ENCODE results near the gene AKR7A3.
"Not testable (repeated sequence)": the region's sequence is repeated elsewhere in the genome, so short reads cannot be mapped to it uniquely, and the experiment has no call there.

AKR7A3 gene

DNA sequence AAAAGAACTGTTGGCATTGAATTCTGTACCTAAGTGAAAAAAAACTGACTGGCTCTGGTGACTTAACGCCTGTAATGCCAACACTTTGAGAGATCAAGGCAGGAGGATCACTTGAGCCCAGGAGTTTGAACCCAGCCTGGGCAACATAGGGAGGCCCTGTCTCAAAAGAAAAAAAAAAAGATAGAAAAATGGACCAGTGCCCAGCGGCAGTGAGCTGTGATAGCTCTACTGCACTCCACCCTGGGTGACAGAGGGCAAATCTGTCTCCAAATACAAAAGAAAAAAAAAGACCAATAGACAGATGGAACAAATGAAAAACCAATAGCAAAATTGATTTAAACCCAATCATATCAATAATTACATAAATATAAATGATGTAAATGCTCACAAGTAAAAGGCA, 674 bp upstream of the AKR7A3 start:
- no peak for DNase-seq (ENCODE audit: low spot score)

DNA sequence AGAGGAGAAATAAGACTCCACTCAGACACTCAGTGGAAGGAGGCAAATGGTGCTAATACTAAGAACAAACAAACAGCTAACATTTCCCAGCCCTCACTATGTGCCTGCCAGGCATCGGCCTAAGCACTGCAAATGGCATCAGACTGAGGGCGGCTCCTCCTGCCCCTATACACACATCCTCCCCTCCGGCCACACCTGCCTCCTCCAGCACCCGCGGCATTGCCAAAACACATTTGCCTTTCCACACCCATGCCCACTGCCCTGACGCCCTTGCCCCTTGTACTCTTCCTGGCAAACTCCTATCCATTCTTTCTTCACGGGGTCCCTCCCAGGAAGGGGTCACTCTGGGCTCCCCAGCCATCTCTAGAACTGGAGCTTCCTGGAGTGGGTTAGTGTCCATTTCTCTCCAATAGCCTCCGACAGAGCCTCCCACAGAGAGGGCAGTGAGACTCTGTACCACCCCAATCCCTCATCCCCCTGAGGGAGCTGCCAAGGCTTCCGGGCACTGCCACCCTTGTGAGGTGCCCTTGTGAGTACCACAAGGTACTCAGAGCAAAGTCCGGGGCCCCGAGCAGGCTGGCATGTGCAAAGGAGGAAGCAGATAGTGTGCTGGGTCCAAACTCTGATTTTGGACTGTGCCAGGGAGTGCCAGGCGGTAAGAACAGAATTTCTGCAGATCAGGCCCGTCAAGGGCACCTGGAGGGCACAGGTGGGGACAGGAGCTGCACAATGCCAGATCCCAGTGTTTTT, 959 bp downstream of the AKR7A3 start:
- no peak for DNase-seq (ENCODE audit: low spot score)

DNA sequence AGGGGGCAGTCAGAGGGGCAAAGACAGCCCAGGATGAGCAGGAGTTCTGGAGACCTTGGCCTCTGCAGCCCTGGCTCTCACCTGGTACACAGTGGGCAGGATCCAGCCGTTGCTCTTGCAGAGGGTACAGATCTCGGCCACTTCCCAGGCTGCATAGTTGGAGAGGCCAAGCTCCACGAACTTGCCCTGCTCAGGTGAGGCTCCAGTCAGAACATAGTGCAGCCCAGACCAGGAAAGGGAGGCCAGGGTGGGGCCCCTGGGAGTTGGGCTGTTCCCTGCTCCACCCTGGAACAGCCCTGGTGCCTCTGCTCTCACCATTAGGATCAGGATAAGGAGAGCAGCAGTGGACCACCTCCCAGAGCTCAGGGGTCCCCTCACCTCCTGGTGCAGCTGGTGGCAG, 2.8 kb downstream of the AKR7A3 start:
- DNase-seq (ENCODE audit: low spot score), result not testable (repeated sequence)

DNA sequence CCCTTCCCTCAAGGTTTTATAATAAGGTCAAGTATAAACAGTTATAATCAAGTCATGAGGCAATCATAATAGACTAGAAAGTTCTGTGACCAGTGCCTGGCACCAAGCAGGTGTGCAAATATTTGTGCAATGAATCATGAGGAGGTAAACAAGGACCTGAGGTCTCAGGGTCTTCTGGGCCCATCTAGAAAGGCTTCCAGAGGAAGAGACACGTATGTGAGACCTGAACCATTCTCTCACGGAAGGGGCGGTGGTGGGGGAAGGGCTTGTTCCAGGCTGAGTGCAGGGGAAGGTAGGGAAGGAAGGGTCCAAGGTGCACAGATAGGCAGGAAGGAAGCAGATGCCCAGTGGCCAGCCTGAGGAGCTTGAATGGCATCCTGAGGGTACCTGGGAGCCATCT, 3.2 kb downstream of the AKR7A3 start:
- not testable (repeated sequence) for DNase-seq (ENCODE audit: low spot score)

DNA sequence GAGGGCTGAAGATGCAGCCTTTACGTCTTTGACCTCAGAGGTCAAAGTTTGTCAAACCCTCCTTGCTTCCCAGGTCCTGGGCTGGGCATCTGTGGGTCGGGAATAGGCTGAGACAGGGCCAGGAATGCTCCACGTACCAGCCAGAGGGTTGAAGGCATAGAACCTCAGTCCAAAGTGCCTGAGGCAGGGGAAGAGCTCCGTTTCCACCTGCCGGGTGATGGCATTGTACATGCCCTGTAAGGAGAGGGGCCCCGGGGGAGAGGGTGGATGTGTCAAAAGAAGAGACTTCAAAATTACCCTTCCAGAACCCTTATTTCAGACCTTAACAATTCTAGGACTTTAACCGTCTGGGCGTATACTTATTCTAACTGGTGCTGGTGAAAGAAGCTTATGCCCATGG, 3.7 kb downstream of the AKR7A3 start:
- DNase-seq (ENCODE audit: low spot score), result no peak

DNA sequence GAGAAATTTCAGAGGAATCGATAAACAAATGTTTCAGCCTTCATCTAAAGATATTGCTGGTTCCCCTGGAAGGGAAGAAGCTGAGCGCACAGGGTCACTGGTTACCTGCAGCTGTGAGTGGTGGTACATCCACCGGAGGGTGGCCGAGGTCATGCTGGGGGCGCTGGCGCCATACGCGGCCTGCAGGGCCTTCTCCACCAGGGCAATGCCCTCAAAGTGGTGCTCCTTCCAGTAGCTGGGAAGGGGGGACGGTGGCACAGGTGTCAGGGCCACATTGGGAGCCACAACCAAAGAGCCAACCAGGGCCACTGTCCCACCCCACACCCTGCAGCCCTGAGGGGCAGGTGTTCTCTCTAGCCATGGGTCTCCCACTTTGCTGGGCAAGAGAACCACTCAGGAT, 4.7 kb downstream of the AKR7A3 start:
- no peak for DNase-seq (ENCODE audit: low spot score)

DNA sequence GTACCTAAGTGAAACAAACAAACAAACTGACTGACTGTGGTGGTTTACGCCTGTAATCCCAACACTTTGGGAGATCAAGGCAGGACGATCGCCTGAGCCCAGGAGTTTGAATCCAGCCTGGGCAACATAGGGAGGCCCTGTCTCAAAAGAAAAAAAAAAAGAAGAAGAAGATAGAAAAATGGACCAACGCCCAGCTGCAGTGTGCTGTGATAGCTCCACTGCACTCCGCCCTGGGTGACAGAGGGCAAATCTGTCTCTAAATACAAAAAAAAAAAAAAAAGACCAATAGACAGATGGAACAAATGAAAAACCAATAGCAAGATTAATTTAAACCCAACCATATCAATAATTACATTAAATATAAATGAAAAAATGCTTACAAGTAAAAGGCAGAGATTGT, 13.9 kb downstream of the AKR7A3 start:
- no peak for DNase-seq (ENCODE audit: low spot score)

DNA sequence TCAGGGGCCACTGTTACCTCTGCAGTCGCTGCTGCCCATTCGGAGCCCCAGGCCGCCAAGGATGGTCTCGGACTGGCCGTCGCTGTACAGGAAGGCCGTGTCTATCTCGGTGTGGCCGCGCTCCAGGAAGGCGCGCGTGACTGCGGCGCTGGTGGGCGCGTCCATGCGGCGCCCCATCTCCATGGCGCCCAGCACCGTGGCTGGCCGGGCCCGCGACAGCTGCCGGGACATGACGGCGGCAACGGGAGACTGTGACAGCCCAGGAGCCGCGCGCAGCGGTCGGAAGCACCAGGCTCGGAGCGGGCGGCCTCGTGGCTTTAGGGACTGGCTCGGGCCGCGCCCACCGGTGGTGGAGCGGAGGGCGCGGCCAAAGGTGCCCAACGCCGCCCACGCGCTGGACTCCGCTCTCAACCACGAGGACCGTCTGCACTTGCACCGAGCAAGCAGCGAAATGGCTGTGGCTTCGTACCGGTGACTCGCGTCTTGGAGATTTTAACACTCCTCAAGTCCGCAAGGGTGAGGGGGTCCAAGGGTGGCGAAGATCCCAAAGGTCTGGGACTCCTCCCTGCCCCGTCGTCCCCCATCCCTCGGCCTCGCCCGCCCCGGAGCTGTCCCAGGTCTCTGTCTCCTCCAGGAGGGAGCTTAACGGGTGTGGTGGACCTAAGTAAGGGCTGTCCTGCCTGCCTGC, 14.6 kb downstream of the AKR7A3 start:
- DNase-seq (ENCODE audit: low spot score), result not testable (repeated sequence)

DNA sequence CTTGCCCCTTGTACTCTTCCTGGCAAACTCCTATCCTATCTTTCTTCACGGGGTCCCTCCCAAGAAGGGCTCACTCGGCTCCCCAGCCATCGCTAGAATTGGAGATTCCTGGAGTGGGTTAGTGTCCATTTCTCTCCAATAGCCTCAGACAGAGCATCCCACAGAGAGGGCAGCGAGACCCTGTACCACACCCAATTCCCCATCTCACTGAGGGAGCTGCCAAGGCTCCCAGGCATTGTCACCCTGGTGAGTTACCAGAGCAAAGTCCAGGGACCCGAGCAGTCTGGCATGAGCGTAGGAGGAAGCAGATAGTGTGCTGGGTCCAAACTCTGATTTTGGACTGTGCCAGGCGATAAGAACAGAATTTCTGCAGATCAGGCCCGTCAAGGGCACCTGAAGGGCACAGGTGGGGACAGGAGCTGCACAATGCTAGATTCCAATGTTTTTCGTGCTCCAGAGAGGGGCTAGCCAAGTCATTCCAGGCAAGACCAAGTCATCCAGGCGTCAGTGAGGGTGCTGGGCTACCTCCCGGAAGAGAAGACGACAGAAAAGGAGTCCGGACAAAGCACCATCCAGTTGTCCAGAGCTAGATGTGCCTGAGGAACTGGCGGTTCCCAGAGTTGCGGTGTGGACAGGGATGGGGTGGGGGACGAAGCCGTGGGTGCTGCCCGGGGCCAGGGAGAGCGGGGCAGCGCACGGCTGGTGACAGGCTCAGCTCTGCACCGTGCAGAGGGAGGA, 15.3 kb downstream of the AKR7A3 start:
- DNase-seq (ENCODE audit: low spot score), result no peak

DNA sequence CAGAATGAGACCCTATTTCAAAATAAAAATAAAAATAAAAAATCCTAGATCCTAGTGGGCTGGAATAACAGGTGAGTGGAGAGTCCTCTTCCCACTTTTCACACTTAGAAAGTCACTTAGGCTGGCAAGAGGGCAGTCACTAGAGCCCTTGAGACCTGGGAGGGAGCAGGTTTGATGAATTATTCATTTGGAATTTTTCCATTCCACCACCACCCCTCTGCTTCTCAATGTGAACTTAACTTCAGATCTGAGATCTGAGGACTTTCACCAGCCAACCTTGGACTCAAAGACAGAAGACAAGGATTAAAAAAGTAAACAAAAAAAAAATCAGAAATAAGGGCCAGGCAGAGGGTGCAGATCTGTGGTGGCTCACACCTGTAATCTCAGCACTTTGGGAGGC, 16.5 kb downstream of the AKR7A3 start:
- DNase-seq (ENCODE audit: low spot score), result no peak

DNA sequence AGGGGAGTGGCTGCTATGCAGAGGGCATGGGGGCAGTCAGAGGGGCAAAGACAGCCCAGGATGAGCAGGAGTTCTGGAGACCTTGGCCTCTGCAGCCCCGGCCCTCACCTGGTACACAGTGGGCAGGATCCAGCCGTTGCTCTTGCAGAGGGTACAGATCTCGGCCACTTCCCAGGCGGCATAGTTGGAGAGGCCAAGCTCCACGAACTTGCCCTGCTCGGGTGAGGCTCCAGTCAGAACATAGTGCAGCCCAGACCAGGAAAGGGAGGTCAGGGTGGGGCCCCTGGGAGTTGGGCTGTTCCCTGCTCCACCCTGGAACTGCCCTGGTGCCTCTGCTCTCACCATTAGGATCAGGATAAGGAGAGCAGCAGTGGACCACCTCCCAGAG, 18.2 kb downstream of the AKR7A3 start:
- not testable (repeated sequence) for DNase-seq (ENCODE audit: low spot score)

DNA sequence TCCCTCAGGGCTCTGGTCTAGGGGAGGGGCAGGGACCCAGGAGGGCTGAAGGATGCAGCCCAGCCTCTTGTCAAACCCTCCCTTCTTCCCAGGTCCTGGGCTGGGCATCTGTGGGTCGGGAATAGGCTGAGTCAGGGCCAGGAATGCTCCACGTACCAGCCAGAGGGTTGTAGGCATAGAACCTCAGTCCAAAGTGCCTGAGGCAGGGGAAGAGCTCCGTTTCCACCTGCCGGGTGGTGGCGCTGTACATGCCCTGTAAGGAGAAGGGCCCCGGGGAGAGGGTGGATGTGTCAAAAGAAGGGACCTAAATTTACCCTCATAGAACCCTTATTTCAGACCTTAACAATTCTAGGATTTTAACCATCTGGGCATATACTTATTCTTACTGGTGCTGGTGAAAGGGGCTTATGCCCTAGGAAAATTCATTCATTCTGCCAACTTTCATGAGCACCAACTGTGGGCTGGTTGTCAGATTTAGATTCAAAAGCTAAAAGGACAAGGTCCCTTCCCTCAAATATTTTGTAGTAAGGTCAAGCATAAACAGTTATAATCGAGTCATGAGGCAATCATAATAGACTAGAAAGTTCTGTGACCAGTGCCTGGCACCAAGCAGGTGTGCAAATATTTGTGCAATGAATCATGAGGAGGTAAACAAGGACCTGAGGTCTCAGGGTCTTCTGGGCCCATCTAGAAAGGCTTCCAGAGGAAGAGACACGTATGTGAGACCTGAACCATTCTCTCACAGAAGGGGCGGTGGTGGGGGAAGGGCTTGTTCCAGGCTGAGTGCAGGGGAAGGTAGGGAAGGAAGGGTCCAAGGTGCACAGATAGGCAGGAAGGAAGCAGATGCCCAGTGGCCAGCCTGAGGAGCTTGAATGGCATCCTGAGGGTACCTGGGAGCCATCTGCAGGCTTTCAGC, 18.9 kb downstream of the AKR7A3 start:
- DNase-seq (ENCODE audit: low spot score), result not testable (repeated sequence)

DNA sequence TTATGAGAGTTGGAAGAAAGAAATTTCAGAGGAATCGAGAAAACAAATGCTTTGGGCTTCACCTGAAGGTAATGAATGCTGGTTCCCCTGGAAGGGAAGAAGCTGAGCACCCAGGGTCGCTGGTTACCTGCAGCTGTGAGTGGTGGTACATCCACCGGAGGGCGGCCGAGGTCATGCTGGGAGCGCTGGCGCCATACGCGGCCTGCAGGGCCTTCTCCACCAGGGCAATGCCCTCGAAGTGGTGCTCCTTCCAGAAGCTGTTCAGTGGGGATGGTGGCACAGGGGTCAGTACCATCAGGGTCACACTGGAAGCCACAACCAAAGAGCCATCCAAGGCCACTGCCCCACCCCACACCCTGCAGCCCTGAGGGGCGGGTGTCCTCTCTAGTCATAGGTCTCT, 20.1 kb downstream of the AKR7A3 start:
- DNase-seq (ENCODE audit: low spot score), result no peak

DNA sequence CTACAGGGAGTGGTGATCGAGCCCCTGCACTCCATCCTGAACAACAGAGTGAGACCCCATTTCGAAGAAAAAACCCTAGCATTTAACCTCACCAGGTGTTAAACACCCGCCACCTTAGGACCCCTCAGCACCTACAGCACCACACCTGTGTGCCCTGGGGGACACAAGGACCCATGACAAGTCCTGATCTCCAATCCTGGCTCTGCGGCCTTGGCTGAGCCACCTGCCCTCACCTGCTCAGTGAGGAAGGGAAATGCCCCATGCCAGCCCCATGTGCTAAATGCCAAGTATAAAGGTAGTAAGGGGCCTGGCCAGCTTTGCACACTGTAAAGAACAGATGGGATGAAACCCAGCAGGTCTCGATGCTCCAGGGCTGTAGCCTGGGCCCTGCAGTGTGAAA, 25.8 kb downstream of the AKR7A3 start:
- DNase-seq (ENCODE audit: low spot score), result no peak

DNA sequence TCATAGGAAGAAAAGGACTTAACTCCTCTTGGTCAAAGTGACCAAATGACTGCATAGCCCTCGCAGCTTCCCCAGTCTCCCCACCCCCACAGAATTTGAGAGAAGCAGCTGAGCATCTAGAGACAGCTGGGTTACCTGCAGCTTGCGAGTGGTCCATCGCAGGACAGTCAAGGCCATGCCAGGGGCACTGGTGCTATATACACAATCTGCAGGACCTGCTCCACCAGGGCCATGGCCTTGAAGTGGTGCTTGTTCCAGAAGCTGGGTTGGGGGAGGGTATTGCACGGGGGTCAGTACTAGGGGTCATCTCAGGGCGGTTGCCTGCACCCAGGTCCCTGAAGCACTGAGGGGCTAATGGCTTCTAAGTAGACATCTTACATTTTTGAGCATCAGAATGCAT, 26.5 kb downstream of the AKR7A3 start:
- DNase-seq (ENCODE audit: low spot score), result no peak

DNA sequence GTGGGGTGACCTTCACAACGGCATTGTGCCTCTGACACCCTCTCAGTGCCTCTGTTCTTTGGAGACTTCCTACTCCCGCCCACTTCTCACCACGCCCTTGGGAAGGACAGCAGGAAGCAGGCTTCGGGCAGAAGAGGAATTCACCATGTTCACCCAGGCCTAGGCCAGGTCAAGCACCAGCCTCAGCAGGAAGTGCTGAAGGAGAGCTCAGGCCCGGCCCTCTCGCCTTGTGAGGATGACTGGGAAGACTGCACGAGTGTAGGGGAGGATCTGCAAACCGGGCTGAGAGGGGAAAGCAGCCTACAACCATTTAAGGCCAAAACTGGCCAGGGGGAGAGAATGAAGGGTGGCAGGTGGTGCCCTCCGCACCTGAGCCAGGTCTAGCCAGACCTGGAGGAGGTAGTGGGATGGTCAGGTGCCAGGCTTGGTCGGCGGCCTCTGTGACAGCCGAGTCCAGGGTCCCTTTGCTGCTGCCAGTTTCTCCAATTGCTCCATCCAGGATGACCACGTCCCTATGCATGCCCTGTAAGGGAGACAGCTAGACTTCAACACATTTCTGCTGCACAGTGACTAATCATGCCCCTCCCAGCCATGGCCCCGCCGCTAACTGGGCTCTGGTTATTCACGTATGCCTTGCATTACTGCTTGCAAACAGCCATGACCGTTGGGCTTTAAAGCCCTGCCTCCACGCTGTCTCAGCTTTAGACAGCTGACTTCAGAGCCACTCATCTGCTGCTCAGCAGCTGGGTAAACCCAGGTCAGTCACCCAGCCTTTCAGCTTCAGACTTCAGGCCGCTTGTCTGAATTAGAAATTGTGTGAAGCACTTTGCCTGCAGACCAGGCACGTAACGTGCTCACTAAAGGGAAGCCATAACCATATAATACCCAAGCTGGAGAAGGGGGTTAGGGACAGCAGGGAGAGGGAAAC, 28.1 kb downstream of the AKR7A3 start:
- DNase-seq (ENCODE audit: low spot score), result no peak

DNA sequence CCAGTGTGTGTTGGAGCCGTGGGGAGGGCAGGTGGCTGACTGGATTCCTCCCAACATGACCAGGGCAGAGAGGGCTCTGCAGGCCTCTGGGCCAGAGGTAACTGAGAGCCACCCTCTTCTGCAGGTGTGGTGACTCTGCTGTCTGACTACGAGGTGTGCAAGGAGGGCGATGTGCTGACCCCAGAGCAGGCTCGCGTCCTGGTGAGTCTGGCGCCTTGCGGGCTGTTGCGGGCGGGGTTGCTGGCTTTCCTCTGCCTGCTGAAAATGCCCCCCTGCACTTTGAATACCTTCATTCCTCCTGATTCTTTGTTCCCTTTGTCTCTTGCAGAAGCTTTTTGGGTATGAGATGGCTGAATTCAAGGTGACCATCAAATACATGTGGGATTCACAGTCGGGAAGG, 30.2 kb downstream of the AKR7A3 start:
- no peak for DNase-seq (ENCODE audit: low spot score)

DNA sequence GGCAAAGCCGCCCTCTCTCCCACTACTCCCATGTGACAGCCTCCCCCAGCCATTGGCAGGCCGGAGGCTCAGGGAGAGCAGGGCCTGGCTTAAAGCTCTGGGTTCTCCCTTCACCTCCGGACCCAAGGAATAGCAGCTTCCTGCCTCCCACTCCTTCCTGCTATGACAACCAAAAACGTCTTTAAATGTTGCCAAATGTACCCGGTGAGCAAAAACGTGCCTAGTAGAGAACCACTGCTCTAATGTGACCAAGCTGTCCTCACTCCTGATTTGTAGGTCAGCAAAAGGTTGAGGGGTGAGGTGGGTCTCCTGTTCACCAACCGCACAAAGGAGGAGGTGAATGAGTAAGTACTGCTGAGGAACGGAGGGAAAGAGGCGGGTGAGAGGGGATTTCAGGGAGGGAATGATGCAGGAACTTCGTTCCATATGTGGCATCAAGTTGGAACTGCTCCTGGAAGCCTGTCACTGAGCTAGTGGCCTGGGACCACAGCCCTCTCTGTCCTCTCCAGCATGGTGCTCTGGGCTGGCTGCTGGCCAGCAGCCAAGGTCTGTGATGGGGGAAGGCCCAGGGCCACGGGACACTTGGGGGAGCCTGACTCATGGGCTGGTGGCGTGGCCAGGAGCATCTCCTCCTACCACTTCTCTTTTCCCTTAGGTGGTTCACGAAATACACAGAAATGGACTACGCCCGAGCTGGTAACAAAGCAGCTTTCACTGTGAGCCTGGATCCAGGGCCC, 31.2 kb downstream of the AKR7A3 start:
- DNase-seq (ENCODE audit: low spot score), result no peak

DNA sequence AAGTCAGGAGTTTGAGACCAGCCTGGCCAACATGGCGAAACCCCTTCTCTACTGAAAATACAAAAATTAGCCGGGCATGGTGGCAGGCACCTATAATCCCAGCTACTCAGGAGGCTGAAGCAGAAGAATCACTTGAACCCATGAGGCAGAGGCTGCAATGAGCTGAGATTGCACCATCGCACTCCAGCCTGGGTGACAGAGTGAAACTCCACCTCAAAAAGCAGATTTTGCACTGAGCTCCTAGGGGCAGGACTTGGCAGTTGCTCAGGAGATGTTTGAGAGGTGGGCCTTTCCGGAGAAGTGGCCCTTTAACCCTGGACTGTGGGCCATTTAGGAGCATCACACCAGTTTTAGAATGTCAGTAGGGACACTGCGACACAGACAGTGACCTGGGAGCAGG, 32.3 kb downstream of the AKR7A3 start:
- not testable (repeated sequence) for DNase-seq (ENCODE audit: low spot score)

DNA sequence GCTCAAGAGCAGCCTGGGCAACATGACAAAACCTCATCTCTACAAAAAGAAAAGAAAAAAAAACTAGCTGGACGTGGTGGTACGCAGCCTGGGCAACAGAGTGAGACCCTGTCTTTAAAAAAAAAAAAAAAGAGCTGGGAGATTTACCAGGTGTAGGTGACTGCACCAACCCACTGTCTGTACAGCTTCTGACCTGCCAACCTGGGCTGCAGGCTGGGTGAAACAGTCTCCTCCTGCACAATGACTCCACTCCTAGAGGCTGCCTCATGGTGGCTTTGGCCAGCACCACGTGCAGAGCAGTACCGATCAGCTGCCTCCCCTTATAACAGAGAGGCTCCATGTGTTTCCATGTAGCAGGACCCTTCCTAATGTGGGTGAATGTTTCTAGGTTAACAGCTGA, 33.3 kb downstream of the AKR7A3 start:
- no peak for DNase-seq (ENCODE audit: low spot score)

Measured in globus pallidus (tissue), 1 donor.